ENCODE measurements around the gene VAPB.
"Not testable (repeated sequence)": the region's sequence is repeated elsewhere in the genome, so short reads cannot be mapped to it uniquely, and the experiment has no call there.

GRCh38 chr20:58373296-58373695, 15.7 kb upstream of the VAPB start:
- TF ChIP-seq CSDC2 (CRISPR knock-in tag; IDR thresholded peaks at IDR 0.05); TOX (CRISPR knock-in tag; IDR thresholded peaks at IDR 0.05; ENCODE audit: borderline replicate concordance): not testable (repeated sequence)
